K562 (cell line): Measurements from ENCODE around the gene VWC2L. TPM values are rescaled to one million over a fixed set of nuclear protein-coding genes. Genes with fewer than 3 reads are reported as not detected.

Experiments
- ATAC-seq: fragments of 200-7000 bp; cut with Tn5 transposase; 3 replicates; pipeline ENCODE4 v1.9.1; 2020; ENCODE audit warnings: moderate library complexity
- BruUV-seq: library from RNA; stranded (reverse); fragments of 400-500 nt; replicated peaks from 2 replicates; lab custom pipeline; 2021; lab: Mats Ljungman, UMichigan
- CTCF ChIA-PET: fragments of 300-600 bp; formaldehyde crosslinking; extraction: SDS; loops from one replicate; lab custom pipeline; 2021; ENCODE audit warnings: low intra/inter-chr PET ratio; lab: Yijun Ruan, JAX
- POLR2A ChIA-PET: fragments of 300-600, 350-650 bp; sonication (Branson Sonifier 250); formaldehyde crosslinking; extraction: SDS; loops from one replicate; lab custom pipeline; 2021; ENCODE audit warnings: antibody characterized with exemption, inconsistent platforms; lab: Yijun Ruan, JAX
- DNase-seq, 4 experiments: peaks; one replicate each; pipeline versions ENCODE4 v3.0.0 to v3.0.0-alpha.2; 2011 to 2018; ENCODE audit warnings: low spot score in 3 of 4, mixed read lengths in 3 of 4; ENCODE audit errors: extremely low read depth in 1 of 4
- FAIRE-seq: peaks from 2 replicates; lab custom pipeline; 2011; peaks lifted over from hg19 to GRCh38; lab: Jason Lieb, UNC
- H2AFZ ChIP-seq: 2 replicates; pipeline ENCODE4 v1.6.0; 2011; ENCODE audit warnings: low read depth, low read length, control low read depth, inconsistent platforms
- H3K27ac ChIP-seq: fragments of 200-600 bp; 3 replicates; pipeline ENCODE4 v1.8.0; 2011; ENCODE audit warnings: low read depth, mild to moderate bottlenecking, control low read depth, inconsistent platforms, low read length, moderate library complexity, mixed read lengths; ENCODE audit errors: extremely low read depth
- H3K27me3 ChIP-seq, 2 experiments: fragments of 300-600 bp in 1 of 2; 2 replicates in 1 of 2; 3 replicates in 1 of 2; pipeline versions ENCODE4 v1.6.0 to v1.8.0; 2011; ENCODE audit warnings: inconsistent platforms in 2 of 2, low read length in 2 of 2, mild to moderate bottlenecking in 1 of 2, mixed read lengths in 1 of 2, moderate library complexity in 1 of 2; ENCODE audit not compliant: control insufficient read depth in 2 of 2, insufficient read depth in 2 of 2
- H3K36me3 ChIP-seq: fragments of 300-600 bp; 3 replicates; pipeline ENCODE4 v1.8.0; 2011; ENCODE audit warnings: mild to moderate bottlenecking, low read length, inconsistent platforms; ENCODE audit not compliant: control insufficient read depth, insufficient read depth
- H3K4me1 ChIP-seq, 2 experiments: fragments of 200-600 bp in 1 of 2; replicated peaks in 1 of 2; 2 replicates in 1 of 2; 3 replicates in 1 of 2; pipeline versions ENCODE4 v1.5.1 to v1.8.0; 2011; ENCODE audit warnings: inconsistent platforms in 2 of 2, low read length in 2 of 2, mild to moderate bottlenecking in 1 of 2, mixed read lengths in 1 of 2, moderate library complexity in 1 of 2; ENCODE audit not compliant: control insufficient read depth in 2 of 2, insufficient read depth in 2 of 2
- H3K4me2 ChIP-seq: 2 replicates; pipeline ENCODE4 v1.6.1; 2011; ENCODE audit warnings: low read length, control low read depth, inconsistent platforms, mixed read lengths; ENCODE audit not compliant: insufficient read depth
- H3K4me3 ChIP-seq: fragments of 200-600 bp; sonication (generic), shearing (Covaris generic); 2 replicates; pipeline ENCODE4 v1.5.1; 2016; ENCODE audit warnings: control low read depth, inconsistent platforms
- H3K79me2 ChIP-seq: fragments of 200-600 bp; 3 replicates; pipeline ENCODE4 v1.8.0; 2011; ENCODE audit warnings: low read length, inconsistent platforms; ENCODE audit not compliant: control insufficient read depth, insufficient read depth
- H3K9ac ChIP-seq, 2 experiments: 2 replicates each; pipeline versions ENCODE4 v1.6.0 to v1.6.1; 2011; ENCODE audit warnings: low read depth in 2 of 2, low read length in 2 of 2, control low read depth in 1 of 2, inconsistent platforms in 1 of 2, mild to moderate bottlenecking in 1 of 2, mixed read lengths in 1 of 2; ENCODE audit not compliant: insufficient read depth in 1 of 2
- H3K9me1 ChIP-seq: one replicate; pipeline ENCODE4 v1.6.0; 2011; ENCODE audit warnings: inconsistent platforms, mild to moderate bottlenecking, low read length, moderate library complexity; ENCODE audit not compliant: control insufficient read depth, insufficient read depth
- H3K9me3 ChIP-seq: replicated peaks from 2 replicates; pipeline ENCODE4 v1.5.1; 2011; ENCODE audit warnings: low read depth, low read length, inconsistent platforms; ENCODE audit not compliant: control insufficient read depth, insufficient read depth
- H4K20me1 ChIP-seq: replicated peaks from 2 replicates; pipeline ENCODE4 v1.6.1; 2011; ENCODE audit warnings: low read length, inconsistent platforms, mixed read lengths; ENCODE audit not compliant: control insufficient read depth, insufficient read depth
- ARID3A ChIP-seq: IDR thresholded peaks from 2 replicates; pipeline ENCODE4 v1.6.1; 2012; ENCODE audit warnings: low read depth, low read length, improper control_type of control experiment, borderline replicate concordance
- BHLHE40 ChIP-seq: IDR thresholded peaks from 2 replicates; pipeline ENCODE4 v1.6.1; 2011; ENCODE audit warnings: low read length, improper control_type of control experiment
- CTBP1 ChIP-seq: fragments of 450-650 bp; IDR thresholded peaks from 2 replicates; pipeline ENCODE4 v1.6.1; 2016; ENCODE audit warnings: borderline replicate concordance
- FOXP4 ChIP-seq: sonication (generic); formaldehyde crosslinking; IDR thresholded peaks from 2 replicates; pipeline ENCODE4 v1.8.0; 2022; ENCODE audit warnings: mild to moderate bottlenecking, missing genetic modification reagents, borderline replicate concordance
- RNF219 ChIP-seq: fragments of 250-450 bp; sonication (Bioruptor Pico); IDR thresholded peaks from 2 replicates; pipeline ENCODE4 v1.5.0; 2022; ENCODE audit warnings: mild to moderate bottlenecking
- TAF9B ChIP-seq: fragments of 450-650 bp; IDR thresholded peaks from 2 replicates; pipeline ENCODE4 v1.6.1; 2018; ENCODE audit warnings: mild to moderate bottlenecking; ENCODE audit not compliant: partially characterized antibody
- U2AF2 ChIP-seq: fragments of 200-400 bp; formaldehyde crosslinking; optimal IDR thresholded peaks from 2 replicates; pipeline ENCODE3; 2017; ENCODE audit warnings: low read depth, mild to moderate bottlenecking, low read length
- WGBS: fragments of 100-300 bp; shearing (Covaris generic); methylation state at CpG from one replicate; pipeline ENCODE4 v1.1.6; 2016; ENCODE audit warnings: low coverage, mixed read lengths; ENCODE audit not compliant: insufficient coverage; ENCODE audit errors: missing lambda C conversion rate; 5-methylcytosine and 5-hydroxymethylcytosine counted together
- in situ Hi-C: fragments of 300-500 bp; cut with MboI; formaldehyde crosslinking; loops from 4 replicates; pipeline ENCODE4 v1.15.0; 2018; ENCODE audit warnings: inconsistent platforms, mixed read lengths
- intact Hi-C: fragments of 100-400 bp; cut with micrococcal nuclease; formaldehyde crosslinking; loops from 2 replicates; pipeline ENCODE4 v1.14.2; 2022
- polyA plus RNA-seq, 8 experiments: library from polyadenylated mRNA; depleted of rRNA in 4 of 8; stranded (reverse) in 5 of 8; unstranded in 3 of 8; fragments of >200 nt; fragmentation: Nextera tagmentation in 2 of 8; fragmentation: Illumina TruSeq in 1 of 8; extraction: Ambion mirVana in 2 of 8; extraction: Trizol in 1 of 8; gene quantifications; 2 replicates each; pipeline versions ENCODE4 v1.2.1 to v1.2.3, GENCODE V29; 2011 to 2014; ENCODE audit warnings: inconsistent platforms in 1 of 8, missing spikeins in 1 of 8
- total RNA-seq, 7 experiments: library from RNA; depleted of rRNA in 6 of 7; stranded (reverse); fragments of >200 nt in 6 of 7; fragmentation: Illumina TruSeq in 2 of 7; extraction: Trizol in 2 of 7; gene quantifications; 2 replicates each; pipeline versions ENCODE4 v1.2.1 to v1.2.3, GENCODE V29; 2011 to 2021; ENCODE audit warnings: low replicate concordance in 1 of 7

Gene VWC2L
- total and polyA plus RNA-seq, 9 of the 15 experiments (the other 6 are each of a cell fraction or from before 2014, with no cell fraction given): not detected

- FAIRE-seq (no peak), ATAC-seq (no peak), DNase-seq (no peak)
- H3K79me2 ChIP-seq: no peaks in the 10 kb centered on the region
- ChIA-PET CTCF (no interaction called here), POLR2A (no interaction called here)
- H3K9ac ChIP-seq: no peak overlapping the region
- no peaks in the 10 kb centered on the region for H3K9me1 ChIP-seq
- no peak overlapping the region for H3K4me2 ChIP-seq
- H2AFZ ChIP-seq: no peak overlapping the region
- H3K36me3 ChIP-seq: no peaks in the 10 kb centered on the region
- no peaks in the 10 kb centered on the region for H4K20me1 ChIP-seq
- no peaks in the 10 kb centered on the region for H3K4me1 ChIP-seq
- in situ Hi-C loops: no loop called here
- no TSS peak for BruUV-seq
- intact Hi-C loops: no loop called here
- 0% methylated on average over 4 of the region's 5 CpGs for WGBS
- H3K4me3 ChIP-seq: no peak overlapping the region
- H3K27me3 ChIP-seq: no peaks in the 10 kb centered on the region
- H3K9me3 ChIP-seq: no peaks in the 10 kb centered on the region
- no peak overlapping the region for H3K27ac ChIP-seq
- no peak for TF ChIP-seq FOXP4 (CRISPR knock-in tag)
- no peak for TF ChIP-seq U2AF2
- no peak for TF ChIP-seq CTBP1
- no peak for TF ChIP-seq TAF9B
- no peak for TF ChIP-seq RNF219 (CRISPR knock-in tag)
- TF ChIP-seq BHLHE40: no peak
- no peak for TF ChIP-seq ARID3A
Observed at GRCh38 chr2:214604861-214605260, 194.0 kb downstream of the VWC2L start.
